DMS53 treated with DMSO at 0.1 percent for 48 hours (cell line): ENCODE data around the gene ZNF605.
"Not testable (repeated sequence)": the region's sequence is repeated elsewhere in the genome, so short reads cannot be mapped to it uniquely, and the experiment has no call there.

Source experiments
- DNase-seq: peaks from one replicate; lab custom pipeline; 2025; ENCODE audit not compliant: unreplicated experiment; lab: John Stamatoyannopoulos, UW

The ZNF605 gene

DNA sequence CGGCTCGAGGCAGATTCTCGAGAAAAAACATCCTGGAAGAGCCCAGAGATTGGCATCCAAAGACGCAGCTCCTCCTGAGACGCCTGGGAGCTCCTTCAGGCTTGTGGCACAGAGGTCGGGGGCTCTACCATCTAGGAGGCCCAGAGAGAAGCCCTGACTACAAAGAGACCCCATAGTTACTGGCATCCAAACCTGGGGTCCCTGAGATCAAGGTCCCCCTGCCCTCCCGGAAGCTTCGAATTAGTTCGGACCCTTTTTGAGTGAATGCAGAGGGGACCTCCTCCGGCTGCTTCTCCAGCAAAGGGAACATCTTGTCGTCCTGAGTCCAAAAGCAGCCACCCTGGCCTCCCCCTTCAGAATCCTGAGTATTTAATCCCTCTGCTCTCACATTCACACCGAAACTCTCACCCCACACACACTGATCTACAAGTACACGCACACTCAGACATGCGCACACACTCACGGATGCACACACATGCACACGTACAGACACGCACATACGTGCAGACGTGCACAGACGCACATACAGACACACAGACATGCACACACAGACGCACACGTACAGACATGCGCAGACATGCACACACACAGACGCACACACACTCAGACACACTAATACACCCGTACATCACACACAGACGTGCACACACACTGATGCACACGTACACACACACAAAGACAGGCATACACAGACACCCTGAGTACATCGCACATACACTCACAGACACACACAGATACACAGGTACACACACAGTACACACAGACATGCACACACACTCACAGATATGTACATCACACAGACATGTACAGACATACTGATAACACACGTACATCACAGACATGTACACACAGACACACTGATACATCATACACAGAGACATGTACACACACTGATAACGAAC is 5.9 kb downstream of the ZNF605 start:
- no peak for DNase-seq

DNA sequence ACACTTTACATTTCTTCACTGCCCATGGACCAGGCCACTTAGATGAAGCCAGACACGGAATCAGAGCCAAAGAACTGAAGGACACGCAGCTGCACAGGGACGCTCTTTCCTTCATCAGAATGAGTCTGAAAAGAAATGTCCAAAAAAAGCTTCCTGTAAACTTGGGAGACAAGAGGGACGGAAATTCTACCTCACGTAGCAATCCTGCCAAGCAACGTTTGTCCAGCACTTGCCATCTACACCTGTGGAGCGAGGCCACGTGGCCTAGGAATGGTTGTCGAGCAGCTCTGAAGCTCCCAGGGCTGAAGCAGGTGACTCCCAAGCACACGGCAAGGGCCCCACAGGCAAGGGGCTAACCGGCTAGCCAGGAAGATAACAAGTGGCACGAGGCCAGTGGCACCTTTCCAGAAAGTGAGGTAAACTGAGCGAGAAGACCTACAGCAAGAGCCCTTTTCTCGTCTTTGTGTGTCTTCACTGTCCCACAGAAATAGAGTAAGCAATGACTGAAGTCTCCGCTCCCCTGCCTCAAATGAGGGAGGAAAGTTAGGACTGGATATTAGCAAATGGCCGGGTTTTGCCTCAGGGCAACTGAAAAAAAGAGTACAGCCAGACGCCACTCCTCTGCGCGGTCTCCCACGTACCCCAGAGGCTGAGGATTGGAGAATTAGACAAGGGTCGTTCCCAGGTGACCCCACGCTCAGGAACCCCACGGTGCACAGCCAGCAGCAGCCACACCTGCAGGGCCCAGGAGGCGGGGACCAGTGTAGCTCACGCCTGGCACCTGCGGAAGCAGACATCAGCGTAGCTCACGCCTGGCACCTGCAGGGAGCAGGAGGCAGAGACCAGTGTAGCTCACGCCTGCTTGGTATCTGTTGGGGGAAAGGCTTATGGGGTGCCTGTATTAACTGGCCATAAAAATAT is 7.7 kb downstream of the ZNF605 start:
- DNase-seq, result no peak

GRCh38 chr12:132946246-132946820 is 9.8 kb downstream of the ZNF605 start:
- no peak for DNase-seq

DNA sequence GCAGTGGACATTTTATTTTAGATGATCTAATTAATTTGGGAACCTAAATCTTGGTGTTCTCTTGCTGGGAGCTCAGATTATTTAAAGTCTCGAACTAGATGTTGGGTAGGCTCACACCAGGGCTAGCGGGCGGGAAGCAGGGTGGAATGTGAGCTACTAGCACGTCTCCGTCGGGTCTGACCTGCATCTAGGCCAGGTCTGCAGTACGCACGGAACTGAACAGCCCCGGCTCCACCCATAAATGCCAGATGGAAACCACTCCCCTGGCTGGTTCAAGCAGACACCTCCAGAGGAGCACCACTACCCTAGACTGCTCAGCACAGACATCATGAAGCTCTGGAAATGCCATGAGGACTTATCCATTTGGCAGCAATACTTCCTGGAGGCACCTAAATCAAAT is 10.3 kb downstream of the ZNF605 start:
- DNase-seq, result no peak

GRCh38 chr12:132942611-132943010 is 13.5 kb downstream of the ZNF605 start:
- DNase-seq, result no peak

DNA sequence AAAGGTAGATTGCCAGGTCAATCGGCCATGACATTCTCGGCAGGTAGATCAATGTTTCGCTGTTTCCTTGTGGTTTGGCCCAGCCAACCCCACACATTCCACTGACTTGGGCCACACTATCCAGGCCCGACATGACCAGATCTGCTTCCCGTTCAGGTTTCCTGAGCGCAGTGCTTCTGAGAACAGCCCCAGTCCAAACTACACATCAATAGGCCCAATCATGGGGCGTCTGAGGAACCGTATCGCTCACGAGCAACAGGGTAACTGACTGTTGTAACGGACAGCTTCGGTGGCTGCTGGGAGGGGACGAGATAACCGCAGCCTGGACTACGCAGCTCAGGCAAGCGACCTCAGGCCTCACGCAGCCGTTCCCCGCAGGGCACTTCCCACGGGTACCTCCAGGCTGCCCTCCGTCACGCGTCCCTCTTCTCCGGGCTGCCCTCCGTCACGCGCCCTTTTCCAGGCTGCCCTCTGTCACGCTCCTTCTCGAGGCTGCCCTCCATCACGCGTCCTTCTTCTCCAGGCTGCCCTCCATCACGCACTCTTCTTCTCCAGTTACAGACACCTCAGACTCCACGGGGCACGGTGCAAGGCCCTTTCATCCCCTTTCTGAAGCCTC is 14.7 kb downstream of the ZNF605 start:
- DNase-seq, result no peak

DNA sequence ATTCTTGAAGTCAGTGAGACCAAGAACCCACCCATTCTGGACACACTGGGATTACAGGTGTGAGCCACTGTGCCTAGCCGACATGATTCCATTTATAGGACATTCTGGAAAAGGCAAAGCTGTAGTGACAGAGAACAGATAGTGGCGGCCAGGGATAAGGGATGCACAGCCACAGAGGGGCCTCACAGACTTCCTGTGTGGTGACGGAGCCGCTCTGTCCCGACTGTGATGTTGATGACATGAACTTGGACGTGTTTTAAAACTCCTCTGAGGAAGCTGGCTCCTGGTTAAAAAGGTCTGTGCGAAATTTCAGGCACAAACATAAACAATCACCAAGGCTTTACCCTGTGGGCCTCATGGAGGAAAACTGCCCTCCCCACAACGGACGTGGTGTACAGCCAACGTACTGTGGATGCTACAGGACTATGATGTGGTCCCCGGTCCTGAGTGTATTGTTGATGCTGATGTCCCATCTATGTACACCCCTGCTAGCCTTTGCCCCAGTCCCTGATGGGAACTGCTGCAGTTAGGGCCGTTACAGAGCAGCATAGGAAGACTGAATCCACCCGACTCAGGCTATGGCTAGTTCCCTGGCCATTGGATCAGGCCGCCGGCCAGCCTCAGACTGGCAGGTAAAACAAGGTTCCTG is 15.9 kb downstream of the ZNF605 start:
- no peak for DNase-seq

DNA sequence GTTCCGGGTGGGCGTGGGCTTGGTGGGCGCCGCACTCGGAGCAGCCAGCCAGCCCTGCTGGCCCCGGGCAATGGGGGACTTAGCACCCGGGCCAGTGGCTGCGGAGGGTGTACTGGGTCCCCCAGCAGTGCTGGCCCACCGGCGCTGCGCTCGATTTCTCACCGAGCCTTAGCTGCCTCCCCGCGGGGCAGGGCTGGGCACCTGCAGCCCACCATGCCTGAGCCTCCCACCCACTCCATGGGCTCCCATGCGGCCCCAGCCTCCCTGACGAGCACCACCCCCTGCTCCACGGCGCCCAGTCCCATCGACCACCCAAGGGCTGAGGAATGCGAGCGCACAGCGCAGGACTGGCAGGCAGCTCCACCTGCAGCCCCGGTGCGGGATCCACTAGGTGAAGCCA is 17.3 kb downstream of the ZNF605 start:
- not testable (repeated sequence) for DNase-seq

DNA sequence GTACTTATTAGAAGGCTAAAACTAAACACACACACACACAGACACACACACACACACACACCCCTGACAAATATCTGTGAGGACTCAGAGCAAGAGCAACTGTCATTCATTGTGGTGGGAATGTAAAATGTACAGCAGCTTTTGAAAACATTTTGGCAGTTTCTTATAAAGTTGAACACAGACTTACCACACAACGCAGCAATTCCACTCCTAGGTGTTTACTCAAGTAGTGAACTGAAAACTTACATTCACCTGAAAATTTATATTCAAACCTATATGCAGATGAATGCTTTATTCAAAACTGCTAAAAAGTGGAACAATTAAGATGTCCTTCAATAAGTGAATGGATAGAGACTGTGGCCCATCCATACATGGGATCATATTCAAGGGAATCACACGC is 18.6 kb downstream of the ZNF605 start:
- no peak for DNase-seq

GRCh38 chr12:132936921-132937320 is 19.2 kb downstream of the ZNF605 start:
- not testable (repeated sequence) for DNase-seq

DNA sequence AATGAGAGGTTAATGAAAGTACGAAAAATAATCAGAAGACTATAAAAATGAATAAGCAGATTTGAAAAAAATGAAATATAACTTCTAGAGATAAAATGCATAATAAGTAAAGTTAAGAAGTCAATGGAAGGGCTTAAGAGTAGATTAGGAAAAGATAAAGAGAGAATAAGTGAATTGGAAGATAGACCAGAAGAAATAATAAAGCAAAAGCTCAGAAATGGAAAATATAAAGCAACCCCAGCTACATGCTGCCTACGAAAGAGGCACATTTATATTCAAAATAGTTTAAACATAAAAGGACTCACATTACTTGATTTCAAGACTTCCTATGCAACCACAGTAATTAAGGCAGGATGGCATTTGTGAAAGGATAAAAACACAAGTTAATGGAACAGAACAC is 19.9 kb downstream of the ZNF605 start:
- DNase-seq, result no peak

- DNase-seq, result no peak
These were observed 29.7 kb downstream of the ZNF605 start for GRCh38 chr12:132926415-132926833.

- DNase-seq, result no peak
These were observed 30.3 kb downstream of the ZNF605 start for GRCh38 chr12:132925597-132926414.

DNA sequence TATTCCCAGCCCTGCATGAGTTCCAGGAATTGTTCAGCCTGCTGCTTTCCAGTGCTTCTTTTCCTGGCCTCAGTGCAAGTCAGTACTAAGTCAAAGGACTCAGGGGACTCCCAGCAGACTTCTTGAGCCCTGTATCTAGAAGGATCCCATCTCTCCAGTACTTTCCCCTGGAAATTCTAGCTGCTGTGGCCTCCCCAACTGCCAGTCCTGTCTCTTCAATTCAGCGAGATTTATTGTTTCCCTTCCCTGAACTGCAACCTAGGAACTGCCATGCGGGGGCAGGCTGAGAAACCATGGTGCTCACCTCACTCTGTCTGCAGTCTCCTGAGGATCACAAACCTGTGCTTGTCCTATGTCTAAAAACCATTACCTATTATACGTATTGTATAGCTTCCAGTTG is 31.8 kb downstream of the ZNF605 start:
- DNase-seq, result no peak

DNA sequence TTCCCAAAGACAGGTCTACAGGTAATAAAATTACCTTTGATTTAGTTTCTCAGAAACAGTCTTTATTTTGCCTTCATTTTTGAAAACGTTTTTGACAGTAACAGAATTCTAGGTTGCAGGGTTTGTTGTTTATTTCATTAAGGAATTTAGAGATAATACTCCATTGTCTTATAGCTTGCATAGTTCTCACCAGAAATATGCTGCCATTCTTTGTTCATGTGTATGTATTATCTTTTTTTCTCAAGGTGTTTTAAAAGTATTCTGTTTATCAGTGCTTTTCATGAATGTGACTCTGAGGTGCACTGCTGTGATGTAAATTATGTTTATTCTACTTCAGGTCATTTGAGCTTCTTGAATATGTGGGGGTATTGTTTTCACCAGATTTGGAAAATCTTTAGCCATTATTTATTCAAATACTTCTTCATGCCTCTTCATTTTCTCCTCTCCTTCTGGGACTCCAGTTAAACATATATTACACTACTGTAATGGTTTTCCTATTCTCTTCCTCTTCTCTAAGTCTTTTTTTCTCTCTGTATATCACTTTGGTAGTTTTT is 32.7 kb downstream of the ZNF605 start:
- DNase-seq, result no peak

DNA sequence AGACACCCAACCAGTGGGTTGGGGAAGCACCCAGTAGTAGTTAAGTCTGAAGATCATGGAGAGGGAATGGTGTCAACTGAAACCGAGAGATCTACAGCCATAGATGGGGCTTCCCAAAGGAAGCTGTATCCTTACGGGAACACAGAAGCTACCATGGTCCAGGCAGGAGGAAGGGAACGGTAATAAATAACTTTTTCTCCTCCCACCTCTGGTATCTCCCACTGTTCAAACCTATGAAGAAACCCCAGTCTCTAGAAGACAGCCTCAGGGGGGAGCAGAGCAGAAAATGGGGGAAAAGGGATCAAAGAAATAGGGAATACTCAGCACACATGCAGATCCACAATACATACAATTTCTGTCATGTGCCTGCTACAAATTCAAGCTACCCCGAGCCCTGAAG is 33.4 kb downstream of the ZNF605 start:
- DNase-seq, result no peak

DNA sequence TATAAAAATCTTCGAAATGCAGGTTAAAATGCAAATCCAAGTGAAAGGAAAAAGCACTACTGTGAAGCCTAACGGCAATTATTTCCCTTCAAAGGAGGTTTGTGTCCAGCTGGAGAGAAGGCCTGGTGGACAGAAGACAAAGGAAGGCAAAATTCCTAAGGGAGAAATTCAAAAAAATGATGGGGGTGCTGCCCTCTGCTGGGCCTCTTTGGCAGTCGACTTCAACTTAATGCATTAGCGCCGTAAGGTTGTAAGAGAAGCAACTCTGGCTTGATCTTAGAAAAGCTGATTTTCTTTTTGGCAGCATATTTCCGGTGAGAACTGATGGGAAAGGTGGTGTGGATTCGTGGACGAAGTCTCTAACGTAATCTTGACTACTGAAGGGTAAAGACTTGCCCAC is 34.4 kb downstream of the ZNF605 start:
- no peak for DNase-seq

DNA sequence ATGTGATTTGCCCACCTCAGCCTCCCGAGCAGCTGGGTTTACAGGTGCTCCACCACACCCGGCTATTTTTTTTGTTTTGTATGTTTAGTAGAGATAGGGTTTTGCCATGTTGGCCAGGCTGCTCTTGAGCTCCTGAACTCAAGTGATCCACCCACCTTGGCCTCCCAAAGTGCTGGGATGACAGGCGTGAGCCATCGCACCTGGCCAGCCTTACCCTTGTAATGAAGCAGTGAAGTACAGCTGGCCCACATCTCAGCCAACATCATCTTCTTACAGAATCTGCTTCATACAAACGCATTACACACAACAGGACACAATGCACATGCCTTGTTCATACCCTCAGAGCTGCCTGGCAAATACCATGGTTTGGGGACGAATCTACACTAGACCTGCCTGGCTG is 37.4 kb downstream of the ZNF605 start:
- no peak for DNase-seq

DNA sequence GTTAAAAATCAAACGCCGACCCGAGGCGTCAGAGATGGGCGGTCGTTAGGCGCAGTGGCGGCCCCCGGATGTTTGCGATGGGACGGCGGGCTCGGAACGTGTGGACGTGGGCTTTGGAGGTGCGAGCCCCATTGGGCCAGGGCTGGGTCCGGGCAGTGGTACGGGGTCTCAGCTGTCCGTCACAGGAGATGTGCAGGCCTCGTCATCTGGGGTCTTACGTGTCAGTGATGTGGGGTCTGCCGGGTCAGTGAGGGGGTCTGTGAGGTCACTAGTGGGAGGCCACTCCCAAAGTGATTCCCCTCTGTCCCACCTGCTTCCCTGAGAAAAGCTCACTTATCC is 47.1 kb downstream of the ZNF605 start:
- DNase-seq, result no peak
